IPS DF 6.9 (cell line): ENCODE results near the gene MXRA7.
"Not testable (repeated sequence)": the region's sequence is repeated elsewhere in the genome, so short reads cannot be mapped to it uniquely, and the experiment has no call there.

Experiments
- DNase-seq: peaks from one replicate; pipeline ENCODE4 v3.0.0-alpha.2; 2013; ENCODE audit warnings: low read depth, low spot score
- H3K27ac ChIP-seq: one replicate; pipeline ENCODE4 v1.5.1; 2013; ENCODE audit warnings: low read length, control low read depth
- H3K27me3 ChIP-seq: 2 replicates; pipeline ENCODE4 v1.6.1; 2013; ENCODE audit warnings: mild to moderate bottlenecking, low read length; ENCODE audit not compliant: control insufficient read depth, insufficient read depth
- H3K36me3 ChIP-seq: 2 replicates; pipeline ENCODE4 v1.6.1; 2013; ENCODE audit warnings: low read length; ENCODE audit not compliant: control insufficient read depth, insufficient read depth
- H3K4me1 ChIP-seq: 2 replicates; pipeline ENCODE4 v1.6.1; 2013; ENCODE audit warnings: low read length; ENCODE audit not compliant: control insufficient read depth, insufficient read depth
- H3K4me3 ChIP-seq: 2 replicates; pipeline ENCODE4 v1.5.1; 2013; ENCODE audit warnings: mild to moderate bottlenecking, low read length
- H3K9me3 ChIP-seq: 2 replicates; pipeline ENCODE4 v1.6.1; 2013; ENCODE audit warnings: low read length, inconsistent platforms; ENCODE audit not compliant: control insufficient read depth, insufficient read depth
- WGBS: extraction: QIAGEN DNeasy Blood & Tissue Kit; methylation state at CpG from one replicate; pipeline ENCODE4 v1.1.7; 2013; ENCODE audit warnings: mixed read lengths, missing lambda C conversion rate; ENCODE audit not compliant: insufficient read length, insufficient coverage; 5-methylcytosine and 5-hydroxymethylcytosine counted together

MXRA7 gene

DNA sequence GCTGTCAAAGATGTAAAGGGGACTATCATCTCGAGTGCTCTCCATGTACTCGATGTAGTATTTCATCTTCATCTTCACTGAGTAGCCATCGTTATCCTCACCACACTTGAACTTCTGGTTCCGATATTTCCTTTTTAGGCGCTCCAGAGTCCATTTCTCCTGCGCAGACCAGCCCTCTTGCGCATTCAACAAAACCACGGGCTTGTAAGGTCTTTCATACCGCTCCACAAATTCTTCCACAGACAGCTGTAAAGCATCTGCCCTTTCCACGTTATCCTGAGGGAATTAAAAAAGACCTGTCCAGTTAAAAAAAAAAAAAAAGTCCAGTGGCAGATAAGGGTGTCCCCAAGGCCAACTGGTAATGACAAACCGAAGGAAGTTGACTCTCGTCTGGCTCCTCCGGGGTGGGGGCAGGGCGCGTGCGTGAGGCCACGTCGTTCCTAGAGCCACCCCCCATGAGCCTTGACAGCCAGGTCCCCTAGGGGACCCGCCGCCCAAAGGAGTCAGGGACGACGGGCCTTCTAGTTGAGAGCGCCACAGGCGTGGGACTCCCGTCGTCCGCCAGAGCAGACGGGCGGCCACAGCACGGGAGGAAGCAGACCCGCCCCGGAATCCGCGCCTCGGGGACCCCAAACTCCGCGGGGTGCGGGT is 14.9 kb upstream of the MXRA7 start:
- H3K27me3 ChIP-seq, result no peaks in the 10 kb centered on the region
- H3K4me1 ChIP-seq, result peaks cover 2% of the 10 kb centered on the region; the same call in 1 of the 2 replicates
- H3K27ac ChIP-seq, result no peak overlapping the region
- H3K36me3 ChIP-seq, result peaks cover 17% of the 10 kb centered on the region; the same call in 1 of the 2 replicates
- H3K9me3 ChIP-seq, result no peaks in the 10 kb centered on the region
- DNase-seq, result no peak
- peak overlapping the region; percentile 43 for H3K4me3 ChIP-seq
- no CpG with 5 or more reads among the region's 38 CpGs for WGBS

DNA sequence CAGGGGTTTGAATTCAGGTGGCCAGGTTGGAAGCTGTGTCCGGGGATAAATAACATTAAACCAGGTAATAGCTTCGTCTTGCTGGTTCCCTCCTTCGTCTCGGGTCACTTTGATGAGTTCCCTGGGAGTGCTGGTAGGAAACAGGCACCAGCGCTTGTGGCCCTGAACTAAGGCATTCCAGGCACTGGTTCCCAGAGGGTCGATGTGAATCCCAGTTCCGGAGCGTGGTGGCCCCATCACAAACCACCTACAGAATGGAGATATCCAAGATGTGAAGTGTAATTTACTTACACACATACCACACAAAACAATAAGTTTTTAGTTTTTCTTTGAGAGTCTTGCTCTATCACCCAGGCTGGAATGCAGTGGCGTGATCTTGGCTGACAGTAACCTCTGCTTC is 13.0 kb upstream of the MXRA7 start:
- H3K4me3 ChIP-seq, result no peak overlapping the region
- WGBS, result no CpG with 5 or more reads among the region's 9 CpGs
- H3K4me1 ChIP-seq, result peaks cover 2% of the 10 kb centered on the region; the same call in 1 of the 2 replicates
- no peak overlapping the region for H3K27ac ChIP-seq
- peaks cover 29% of the 10 kb centered on the region; the same call in 1 of the 2 replicates for H3K36me3 ChIP-seq
- no peaks in the 10 kb centered on the region for H3K27me3 ChIP-seq
- DNase-seq, result no peak
- H3K9me3 ChIP-seq, result no peaks in the 10 kb centered on the region

DNA sequence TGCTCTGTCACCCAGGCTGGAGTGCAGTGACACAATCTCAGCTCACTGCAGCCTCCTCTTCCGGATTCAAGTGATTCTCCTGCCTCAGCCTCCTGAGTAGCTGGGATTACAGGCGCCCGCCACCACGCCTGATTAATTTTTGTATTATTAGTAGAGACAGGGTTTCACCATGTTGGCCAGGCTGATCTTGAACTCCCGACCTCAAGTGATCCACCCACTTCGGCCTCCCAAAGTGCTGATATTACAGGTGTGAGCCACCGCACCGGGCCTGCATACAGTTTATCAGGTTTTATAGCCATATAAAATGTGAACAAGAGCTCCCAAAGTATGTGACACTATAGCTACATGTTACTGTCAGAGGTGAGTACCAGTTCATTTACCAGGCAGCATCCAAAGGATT is 12.2 kb upstream of the MXRA7 start:
- not testable (repeated sequence) for DNase-seq, H3K27me3 ChIP-seq, H3K4me3 ChIP-seq, H3K4me1 ChIP-seq, H3K9me3 ChIP-seq, H3K27ac ChIP-seq
- WGBS, result no CpG with 5 or more reads among the region's 8 CpGs
- H3K36me3 ChIP-seq, result peaks cover 36% of the 10 kb centered on the region; the same call in 1 of the 2 replicates

DNA sequence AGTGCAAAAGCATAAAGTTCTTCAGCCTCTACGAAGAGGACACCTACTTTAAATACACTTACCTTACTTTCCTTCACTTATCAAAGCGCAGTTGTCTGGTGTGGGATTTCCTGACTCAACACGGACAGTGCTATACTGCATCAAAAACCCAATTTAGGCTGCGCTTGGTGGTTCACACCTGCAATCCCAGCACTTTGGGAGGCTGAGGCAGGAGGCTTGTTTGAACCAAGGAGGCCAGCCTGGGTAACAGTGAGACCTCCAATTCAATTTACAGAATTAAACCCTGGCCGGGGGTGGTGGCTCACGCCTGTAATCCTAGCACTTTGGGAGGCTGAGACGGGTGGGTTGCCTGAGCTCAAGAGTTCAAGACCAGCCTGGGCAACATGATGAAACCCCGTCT is 11.5 kb upstream of the MXRA7 start:
- Histone ChIP-seq H3K27me3 (no peaks in the 10 kb centered on the region), H3K4me1 (no peaks in the 10 kb centered on the region), H3K36me3 (peaks cover 37% of the 10 kb centered on the region; the same call in 1 of the 2 replicates), H3K4me3 (no peak overlapping the region), H3K27ac (no peak overlapping the region), H3K9me3 (no peaks in the 10 kb centered on the region)
- whole genome bisulfite sequencing, result no CpG with 5 or more reads among the region's 8 CpGs
- no peak for DNase-seq

DNA sequence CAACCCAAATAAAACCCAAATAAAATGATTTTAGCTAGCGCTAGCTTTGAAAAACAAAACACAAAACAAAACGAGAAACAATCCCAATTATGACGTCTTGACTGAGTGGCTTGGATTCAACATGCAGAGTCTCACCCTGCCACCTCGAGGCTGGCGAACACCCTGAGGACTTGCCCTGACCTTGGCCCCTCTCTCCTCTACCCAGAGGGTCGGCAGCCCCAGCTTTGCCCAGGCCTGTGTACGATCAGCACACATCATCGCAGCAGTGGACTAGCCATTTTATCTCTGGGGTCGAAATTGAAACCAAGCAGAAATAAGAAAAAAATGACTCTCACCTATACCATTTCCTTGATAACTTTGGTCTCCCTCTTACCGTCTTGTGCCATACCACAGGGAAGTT is 10.7 kb upstream of the MXRA7 start:
- DNase-seq, result no peak
- Histone ChIP-seq H3K4me3 (no peak overlapping the region), H3K27me3 (no peaks in the 10 kb centered on the region), H3K9me3 (no peaks in the 10 kb centered on the region), H3K27ac (no peak overlapping the region), H3K4me1 (no peaks in the 10 kb centered on the region), H3K36me3 (peaks cover 37% of the 10 kb centered on the region; the same call in 1 of the 2 replicates)
- WGBS, result no CpG with 5 or more reads among the region's 10 CpGs

DNA sequence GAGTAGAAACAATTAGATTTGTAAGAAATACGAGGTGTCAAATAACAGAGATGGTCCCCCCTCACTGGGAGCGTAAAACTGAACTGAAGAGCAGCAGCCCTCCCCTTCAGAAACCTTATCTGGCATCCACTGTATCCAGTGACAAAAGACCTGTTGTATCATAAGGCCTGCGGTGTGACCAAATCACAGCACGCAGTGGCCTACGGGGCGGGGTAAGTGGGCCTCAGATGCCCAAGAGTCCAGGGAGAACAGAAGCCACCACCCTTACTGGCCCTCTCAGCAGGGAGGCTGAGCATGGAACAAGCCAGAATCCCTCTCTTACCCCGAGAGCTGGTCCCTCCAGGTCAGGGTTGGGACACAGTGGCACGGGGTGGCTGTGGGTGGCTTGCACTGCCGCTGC is 10.2 kb upstream of the MXRA7 start:
- H3K4me1 ChIP-seq, result no peaks in the 10 kb centered on the region
- no peaks in the 10 kb centered on the region for H3K9me3 ChIP-seq
- H3K27me3 ChIP-seq, result no peaks in the 10 kb centered on the region
- no peak overlapping the region for H3K27ac ChIP-seq
- peaks cover 40% of the 10 kb centered on the region; the same call in 1 of the 2 replicates for H3K36me3 ChIP-seq
- no CpG with 5 or more reads among the region's 9 CpGs for WGBS
- DNase-seq, result no peak
- no peak overlapping the region for H3K4me3 ChIP-seq

DNA sequence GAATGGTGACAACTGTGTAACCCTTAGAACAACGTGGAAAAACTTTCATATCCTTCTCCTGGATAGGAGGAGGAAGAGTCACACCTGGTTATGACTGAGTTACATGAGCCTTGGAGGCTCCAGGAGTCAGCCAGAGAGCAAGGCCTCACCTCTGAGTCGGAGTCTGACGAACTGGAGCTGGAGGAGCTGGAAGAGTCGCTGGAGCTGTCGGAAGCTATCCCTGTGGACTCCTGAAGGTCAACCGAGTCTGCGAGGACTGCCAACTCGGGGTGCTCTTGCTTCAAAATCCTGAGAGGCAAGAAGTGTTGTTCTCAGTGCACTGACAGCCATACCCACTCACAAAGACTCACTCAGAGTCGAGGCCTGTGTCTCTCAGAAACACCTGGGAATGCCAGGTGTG is 9.4 kb upstream of the MXRA7 start:
- H3K4me3 ChIP-seq, result no peak overlapping the region
- WGBS, result no CpG with 5 or more reads among the region's 9 CpGs
- DNase-seq, result no peak
- H3K4me1 ChIP-seq, result no peaks in the 10 kb centered on the region
- H3K27ac ChIP-seq, result no peak overlapping the region
- peaks cover 44% of the 10 kb centered on the region; the same call in 1 of the 2 replicates for H3K36me3 ChIP-seq
- H3K9me3 ChIP-seq, result no peaks in the 10 kb centered on the region
- H3K27me3 ChIP-seq, result no peaks in the 10 kb centered on the region

DNA sequence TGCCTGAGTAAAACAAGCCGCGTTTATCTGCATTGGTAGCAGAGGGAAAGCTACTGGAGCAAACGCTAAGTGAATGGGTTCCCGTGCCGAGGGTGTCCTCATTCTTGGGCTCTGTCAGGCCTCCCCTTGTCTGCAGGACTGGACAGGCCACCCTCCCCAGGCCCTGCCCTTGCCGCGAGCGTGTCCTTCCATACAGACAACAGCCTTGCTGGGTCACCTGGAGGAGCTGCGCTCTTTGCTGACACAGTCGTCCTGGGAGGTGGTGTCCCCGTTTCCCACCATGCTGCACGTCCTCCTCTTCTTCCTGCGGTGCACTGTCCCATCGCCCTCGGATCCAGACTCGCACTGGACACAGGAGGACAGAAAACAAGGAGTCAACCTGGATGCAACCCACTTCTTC is 7.8 kb upstream of the MXRA7 start:
- Histone ChIP-seq H3K4me3 (no peak overlapping the region), H3K4me1 (no peaks in the 10 kb centered on the region), H3K36me3 (peaks cover 42% of the 10 kb centered on the region; the same call in 1 of the 2 replicates), H3K27me3 (no peaks in the 10 kb centered on the region), H3K27ac (no peak overlapping the region), H3K9me3 (no peaks in the 10 kb centered on the region)
- no CpG with 5 or more reads among the region's 16 CpGs for WGBS
- no peak for DNase-seq

DNA sequence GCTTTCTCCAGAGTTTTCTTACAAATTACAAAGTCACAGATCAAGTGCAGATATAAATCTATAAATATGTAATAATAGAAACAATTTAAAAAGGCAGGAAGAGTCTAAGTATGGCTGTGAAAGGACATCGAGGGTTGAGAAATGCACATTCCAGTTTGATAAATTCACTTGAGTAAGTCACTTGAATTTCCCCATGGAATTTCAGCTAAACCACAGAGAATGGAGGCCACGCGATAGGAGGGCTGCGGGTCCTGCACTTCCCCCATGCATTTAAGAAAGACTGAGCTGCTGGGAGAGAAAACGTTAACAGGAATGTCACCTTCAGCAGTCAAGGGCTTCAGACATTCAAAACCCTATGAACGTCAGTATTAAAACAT is 6.1 kb upstream of the MXRA7 start:
- H3K4me1 ChIP-seq, result no peaks in the 10 kb centered on the region
- H3K4me3 ChIP-seq, result no peak overlapping the region
- no peak for DNase-seq
- H3K9me3 ChIP-seq, result no peaks in the 10 kb centered on the region
- H3K36me3 ChIP-seq, result peaks cover 37% of the 10 kb centered on the region; the same call in 1 of the 2 replicates
- WGBS, result no CpG with 5 or more reads among the region's 6 CpGs
- no peaks in the 10 kb centered on the region for H3K27me3 ChIP-seq
- no peak overlapping the region for H3K27ac ChIP-seq

DNA sequence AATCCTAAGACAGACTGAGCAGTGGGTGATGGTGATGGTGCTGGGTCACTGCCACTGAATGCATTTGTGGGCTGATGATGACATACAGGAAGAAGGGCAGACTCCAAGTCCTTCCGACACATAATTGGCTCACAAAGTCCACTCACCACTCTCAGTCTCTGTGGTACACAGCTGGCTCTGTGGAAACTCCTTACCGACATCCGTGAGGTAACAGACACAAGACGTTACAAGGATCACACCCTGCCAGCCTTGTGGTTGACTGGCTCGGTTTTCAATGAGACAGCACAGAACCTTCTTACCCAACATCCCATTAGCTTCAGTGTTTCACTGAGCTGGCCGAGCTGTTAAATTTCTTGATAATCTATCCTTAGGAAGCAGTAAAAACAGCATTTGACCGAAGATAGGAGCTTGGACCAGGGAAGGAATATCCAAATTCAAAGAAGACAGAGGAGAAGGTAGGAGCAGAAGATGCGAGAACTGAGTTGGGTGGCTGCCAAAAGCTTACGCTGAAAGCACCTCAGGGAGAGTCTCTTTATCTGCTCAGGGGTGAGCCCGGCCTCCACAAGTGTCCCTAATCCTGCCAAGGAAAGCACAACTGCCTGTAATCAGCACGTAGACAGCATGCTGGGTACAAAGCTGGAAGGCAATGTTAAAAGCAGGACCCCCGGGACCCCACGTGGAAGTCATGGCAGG is 5.5 kb upstream of the MXRA7 start:
- no peaks in the 10 kb centered on the region for H3K9me3 ChIP-seq
- no peak for DNase-seq
- H3K36me3 ChIP-seq, result peaks cover 32% of the 10 kb centered on the region; the same call in 1 of the 2 replicates
- no peak overlapping the region for H3K27ac ChIP-seq
- H3K4me3 ChIP-seq, result no peak overlapping the region
- WGBS, result no CpG with 5 or more reads among the region's 13 CpGs
- peaks cover 2% of the 10 kb centered on the region for H3K4me1 ChIP-seq
- H3K27me3 ChIP-seq, result no peaks in the 10 kb centered on the region

DNA sequence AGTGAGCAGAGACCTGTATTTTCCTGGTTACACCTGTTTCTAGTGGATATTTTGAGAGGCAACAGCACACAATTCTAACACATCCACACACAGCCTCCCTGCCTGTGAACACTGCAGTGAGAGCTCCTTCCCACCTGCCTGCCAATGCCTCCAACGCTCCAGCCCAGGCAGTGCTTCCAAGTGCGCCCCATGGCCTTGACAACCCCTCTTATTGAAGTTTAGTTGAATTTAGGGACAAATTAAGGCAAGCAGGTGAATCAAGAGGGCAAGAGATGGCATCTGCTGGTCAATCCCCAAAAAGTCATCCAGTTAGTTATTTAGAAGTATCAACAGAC is 4.7 kb upstream of the MXRA7 start:
- no CpG with 5 or more reads among the region's 2 CpGs for WGBS
- no peak overlapping the region for H3K4me3 ChIP-seq
- no peak overlapping the region for H3K27ac ChIP-seq
- no peaks in the 10 kb centered on the region for H3K27me3 ChIP-seq
- DNase-seq, result no peak
- H3K4me1 ChIP-seq, result peaks cover 3% of the 10 kb centered on the region
- peaks cover 27% of the 10 kb centered on the region; the same call in 1 of the 2 replicates for H3K36me3 ChIP-seq
- no peaks in the 10 kb centered on the region for H3K9me3 ChIP-seq
